Erythroblast (primary cell): ENCODE data around the gene DLG3.

Experiments used
- GATA1 ChIP-seq: IDR thresholded peaks from 2 replicates; pipeline ENCODE4 v1.6.1; 2011; ENCODE audit warnings: low read depth, mild to moderate bottlenecking, control low read depth, low read length, moderate library complexity
- POLR2A ChIP-seq: IDR thresholded peaks from 2 replicates; pipeline ENCODE4 v1.6.1; 2011; ENCODE audit warnings: mild to moderate bottlenecking, low read length

DNA sequence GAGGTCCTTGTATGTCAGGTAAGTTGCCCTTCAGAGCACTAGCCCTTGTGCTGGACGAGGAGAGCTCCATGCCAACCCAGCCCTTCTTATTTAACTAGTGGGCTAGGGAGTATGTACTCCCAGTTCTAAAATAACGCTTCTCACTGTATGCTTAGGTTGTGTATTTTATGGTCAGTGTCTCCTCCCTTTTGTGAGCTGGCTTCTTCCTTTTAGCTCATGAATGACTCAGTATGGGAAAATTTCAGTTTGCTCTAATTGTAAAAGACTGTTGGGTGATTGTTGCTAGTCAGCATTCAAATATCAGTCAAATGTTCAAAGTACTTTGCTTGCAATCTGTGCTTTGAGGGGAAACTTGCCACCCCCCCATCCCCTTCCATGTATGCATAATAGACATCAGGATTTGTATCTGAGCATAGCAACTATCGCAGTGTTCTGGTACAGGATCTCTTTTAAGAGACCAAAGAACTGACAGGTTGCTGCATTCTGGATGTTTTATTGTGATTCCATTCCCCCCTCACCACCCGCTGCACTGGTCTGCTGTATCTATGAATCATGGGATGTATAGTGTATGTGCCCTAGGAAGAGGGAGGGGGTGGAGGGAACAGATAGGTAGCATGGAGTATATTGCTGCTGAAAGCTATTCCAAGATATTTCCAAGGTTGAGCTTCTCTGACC lies 34.7 kb downstream of the DLG3 start:
- TF ChIP-seq POLR2A (no peak), GATA1 (no peak)
